ELR (cell line): Measurements from ENCODE around the gene MREG.
"Not testable (repeated sequence)": the region's sequence is repeated elsewhere in the genome, so short reads cannot be mapped to it uniquely, and the experiment has no call there.

ENCODE experiments used
- DNase-seq: peaks from one replicate; pipeline ENCODE4 v3.0.0-alpha.2; 2015; ENCODE audit warnings: low read depth

Gene MREG

GRCh38 chr2:216021768-216022565, 8.6 kb upstream of the MREG start:
- DNase-seq = no peak

GRCh38 chr2:216018709-216019108, 5.4 kb upstream of the MREG start:
- DNase-seq = no peak

DNA sequence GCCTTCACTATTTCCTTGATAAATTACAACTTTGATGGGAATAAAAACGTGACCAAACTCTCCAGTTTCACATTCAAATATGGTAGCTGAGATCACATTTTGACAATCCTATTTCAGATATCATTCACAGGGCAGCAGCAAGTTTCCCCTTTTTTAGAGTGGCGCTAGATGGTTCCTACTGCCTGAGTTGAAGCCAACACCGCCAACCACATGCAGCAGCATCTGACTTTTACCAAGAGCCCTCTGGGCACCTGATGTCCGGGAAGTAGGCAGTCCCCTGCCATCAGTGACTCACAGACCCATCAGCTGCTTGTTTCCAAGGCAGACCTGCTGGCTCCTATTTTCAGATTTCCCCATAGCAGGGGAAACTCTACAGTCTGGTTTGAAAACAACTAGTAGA, 4.0 kb upstream of the MREG start:
- DNase-seq = peak; percentile 60

- DNase-seq = no peak
Observed at GRCh38 chr2:216016581-216016980, 3.2 kb upstream of the MREG start.

DNA sequence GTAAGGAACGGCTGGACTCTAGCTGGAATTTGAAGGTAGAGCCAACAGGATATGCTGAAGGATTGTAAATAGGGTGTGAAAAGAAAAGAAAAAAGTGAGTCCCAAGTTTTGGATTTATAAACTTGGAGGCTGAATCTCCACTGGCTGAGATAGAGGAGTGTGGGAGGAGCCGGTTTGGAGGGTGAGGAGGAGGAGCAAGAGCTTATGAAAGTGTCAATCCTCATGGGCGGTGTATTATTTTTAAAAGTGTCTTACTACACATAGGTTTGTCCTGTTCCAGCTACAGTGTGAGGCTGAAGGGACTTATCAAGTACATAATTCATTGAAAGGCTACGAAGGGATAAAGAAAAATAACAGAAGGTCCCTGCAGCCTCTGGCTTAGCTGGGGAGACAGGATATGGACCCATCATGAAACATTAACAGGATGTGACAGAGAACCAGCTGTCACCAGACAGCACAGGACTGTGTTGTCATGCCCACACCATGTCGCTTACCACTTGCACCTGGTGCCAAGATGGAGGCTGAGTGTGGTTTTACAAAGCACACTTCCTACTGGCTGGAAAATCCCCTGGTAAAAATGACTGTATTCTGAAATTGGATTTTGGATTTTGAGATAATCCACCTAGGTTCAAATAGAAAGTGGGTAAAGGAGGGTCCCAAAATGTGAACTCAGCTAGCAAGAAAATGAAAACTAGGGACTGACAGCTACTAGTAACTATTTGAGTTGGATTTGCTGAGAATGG, 2.5 kb upstream of the MREG start:
- DNase-seq = no peak

GRCh38 chr2:216014986-216015385, 1.6 kb upstream of the MREG start:
- DNase-seq = no peak

DNA sequence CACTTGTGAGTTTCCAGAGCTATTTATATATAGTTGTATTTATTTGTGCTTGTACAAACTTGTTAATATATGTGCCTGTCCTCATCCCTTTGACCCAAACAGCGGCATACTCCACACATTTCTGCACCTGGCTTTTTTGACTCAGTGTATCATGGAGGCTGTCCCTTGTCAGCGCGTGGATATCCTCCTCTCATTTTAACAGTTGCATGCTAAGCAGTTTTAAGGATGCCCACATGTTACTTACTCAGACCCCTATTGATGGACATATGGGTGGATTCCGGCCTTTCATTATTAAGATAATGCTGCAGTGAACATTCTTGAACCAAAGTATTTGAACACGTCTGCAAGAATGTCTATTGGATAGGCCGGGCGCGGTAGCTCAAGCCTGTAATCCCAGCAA, 655 bp upstream of the MREG start:
- DNase-seq = no peak

DNA sequence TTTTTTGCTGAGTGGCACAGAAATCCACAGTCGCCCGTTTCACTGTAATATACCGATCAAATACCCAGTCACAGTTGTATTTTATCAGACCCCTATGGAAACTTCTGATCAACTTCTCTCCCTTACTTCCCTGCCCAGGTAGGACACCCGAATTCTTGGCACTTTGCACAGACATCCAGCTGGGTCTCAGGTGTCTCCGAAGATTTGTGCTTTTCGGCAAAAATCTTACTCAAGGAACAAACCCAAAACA, 596 bp downstream of the MREG start:
- DNase-seq = no peak

DNA sequence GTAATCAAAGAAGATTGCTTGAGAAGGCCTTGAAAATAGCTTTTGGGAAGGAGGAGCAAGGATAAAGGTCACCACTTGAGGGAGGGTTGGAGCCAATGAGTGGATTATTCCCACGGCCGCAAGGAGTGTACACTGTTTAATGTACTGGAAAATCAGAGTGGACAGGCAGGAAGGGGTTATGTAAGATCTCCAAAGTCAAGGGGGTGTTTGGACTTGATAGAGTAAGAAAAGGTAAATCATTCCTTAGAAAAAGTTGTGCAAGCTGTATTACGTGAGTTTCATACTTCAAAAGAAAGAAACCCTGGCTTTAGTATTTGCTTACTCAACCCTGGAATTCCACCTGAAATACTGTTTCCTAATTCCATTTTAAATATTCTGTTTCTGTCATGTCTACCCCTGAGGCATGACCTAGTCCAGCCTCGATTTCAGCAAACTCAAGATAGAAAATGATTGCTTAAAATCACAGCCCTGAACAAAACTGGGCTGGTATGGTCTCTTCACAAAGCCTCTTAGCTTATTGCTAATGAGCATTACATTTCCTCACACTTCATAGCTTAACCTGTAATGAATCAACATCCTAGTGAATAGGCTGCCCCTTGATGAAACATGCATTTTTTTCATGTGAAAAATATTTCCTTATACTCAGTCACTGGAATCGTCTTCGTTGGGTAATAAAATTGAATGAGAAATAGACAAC, 1.1 kb downstream of the MREG start:
- DNase-seq = peak; percentile 65

GRCh38 chr2:216009215-216009614, 4.1 kb downstream of the MREG start:
- not testable (repeated sequence) for DNase-seq

GRCh38 chr2:216008387-216008786, 5.0 kb downstream of the MREG start:
- DNase-seq = no peak

DNA sequence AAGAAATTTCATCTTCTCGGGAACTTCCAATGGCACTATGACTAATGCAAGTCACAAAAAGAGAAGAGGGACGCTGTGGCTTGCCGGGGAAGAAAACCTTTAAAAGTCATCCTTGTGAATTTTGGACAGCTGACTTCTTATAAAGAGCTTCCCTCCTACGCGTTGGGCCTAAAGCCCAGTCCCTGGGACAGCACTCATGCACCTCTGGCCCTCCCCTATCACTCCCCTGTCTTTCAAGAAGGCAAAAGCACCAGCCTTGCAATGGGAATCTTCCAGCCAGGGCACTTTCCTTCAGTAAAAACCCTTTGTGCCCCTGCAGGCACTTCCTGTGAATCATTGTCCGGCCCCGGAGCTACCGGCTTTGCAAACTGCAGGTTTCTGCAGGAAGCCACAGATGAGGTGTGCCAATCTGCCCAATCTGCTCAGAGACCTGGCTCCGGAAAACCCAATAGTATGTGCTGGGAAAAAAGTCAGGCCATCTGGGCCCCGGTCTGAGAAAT, 7.1 kb downstream of the MREG start:
- peak; percentile 74 for DNase-seq

- no peak for DNase-seq
Observed at GRCh38 chr2:216004697-216005283, 8.6 kb downstream of the MREG start.

DNA sequence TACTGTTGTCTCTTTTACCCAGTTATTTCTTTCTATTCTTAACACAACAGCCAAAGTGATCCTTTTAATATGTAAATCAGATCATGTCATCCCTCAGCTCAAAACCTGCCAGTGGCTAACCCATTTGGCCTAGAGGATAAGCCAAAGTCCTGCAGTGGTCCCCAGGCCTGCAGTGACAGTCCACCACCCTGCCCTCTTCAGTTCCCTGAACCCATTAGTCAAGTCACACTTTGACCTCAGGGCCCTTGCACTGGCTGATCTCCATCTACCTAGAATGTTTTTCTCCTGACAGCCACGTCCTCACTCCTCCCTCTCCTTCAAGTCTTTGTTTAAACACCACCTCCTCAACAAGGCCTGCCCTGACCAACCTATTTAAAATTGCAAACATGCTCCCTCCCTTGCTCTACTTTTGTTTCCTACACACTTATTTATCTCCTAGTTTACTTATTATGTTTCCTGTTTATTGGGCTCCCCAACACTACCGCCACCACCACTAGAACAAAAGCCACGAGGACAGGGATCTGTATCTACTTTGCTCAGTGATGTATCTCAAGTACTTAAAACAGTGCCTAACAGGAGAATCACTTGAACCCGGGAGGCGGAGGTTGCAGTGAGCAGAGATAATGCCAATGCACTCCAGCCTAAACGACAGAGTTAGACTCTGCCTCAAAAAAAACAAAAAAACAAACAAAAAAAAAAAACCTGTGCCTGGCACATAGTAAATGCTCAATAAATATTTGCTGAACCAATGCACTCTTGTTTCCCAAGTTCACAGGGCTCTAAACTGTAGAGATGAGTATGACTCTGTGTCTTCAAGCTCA, 9.3 kb downstream of the MREG start:
- no peak for DNase-seq

DNA sequence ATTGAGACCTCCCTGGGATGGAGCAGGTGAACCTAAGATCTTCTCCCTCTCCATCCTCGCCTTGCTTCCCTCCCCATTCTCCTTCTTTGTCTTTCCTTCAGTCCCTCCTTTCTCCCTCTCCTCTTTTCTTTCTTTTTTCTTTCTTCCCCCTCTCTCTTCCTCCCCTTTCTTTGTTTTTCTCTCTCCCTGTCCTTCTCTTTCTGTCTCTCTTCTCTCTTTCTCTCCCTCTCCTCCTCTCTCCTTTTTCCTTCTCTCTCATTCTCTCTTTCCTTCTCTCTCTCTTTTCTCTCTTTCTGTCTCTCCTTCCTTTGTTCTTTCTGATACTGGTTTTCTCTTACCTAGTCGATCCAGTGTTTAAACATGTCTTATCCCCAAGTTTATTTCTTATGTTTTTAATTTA, 10.7 kb downstream of the MREG start:
- DNase-seq = no peak

DNA sequence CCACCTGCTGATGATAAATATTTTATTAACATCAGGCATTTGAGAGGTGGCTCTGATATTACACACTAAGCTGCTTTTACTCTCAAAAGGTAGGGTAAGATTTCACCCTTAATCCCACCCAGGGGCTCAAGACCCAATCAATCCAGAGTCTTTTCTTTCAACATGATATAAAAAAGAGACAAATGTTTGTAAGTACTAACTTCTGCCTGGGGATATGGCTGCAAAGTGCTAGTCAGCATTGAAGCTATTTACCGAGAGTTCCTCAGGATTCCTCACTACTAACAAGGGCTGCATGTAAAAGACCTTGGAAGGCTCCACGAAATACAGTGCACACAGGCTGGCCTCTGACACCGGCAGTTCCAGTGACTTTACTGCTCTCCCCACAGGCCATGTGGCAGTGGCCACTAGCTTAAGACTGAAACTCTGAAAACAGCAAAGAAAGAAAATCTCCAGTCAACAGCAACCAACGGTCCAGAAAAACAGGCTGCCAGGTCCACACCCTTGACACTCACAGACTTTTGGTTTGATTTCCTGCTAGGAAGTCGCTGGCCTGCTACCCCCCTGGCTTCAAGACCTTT, 11.2 kb downstream of the MREG start:
- DNase-seq = no peak

GRCh38 chr2:216001216-216002100, 11.9 kb downstream of the MREG start:
- no peak for DNase-seq

DNA sequence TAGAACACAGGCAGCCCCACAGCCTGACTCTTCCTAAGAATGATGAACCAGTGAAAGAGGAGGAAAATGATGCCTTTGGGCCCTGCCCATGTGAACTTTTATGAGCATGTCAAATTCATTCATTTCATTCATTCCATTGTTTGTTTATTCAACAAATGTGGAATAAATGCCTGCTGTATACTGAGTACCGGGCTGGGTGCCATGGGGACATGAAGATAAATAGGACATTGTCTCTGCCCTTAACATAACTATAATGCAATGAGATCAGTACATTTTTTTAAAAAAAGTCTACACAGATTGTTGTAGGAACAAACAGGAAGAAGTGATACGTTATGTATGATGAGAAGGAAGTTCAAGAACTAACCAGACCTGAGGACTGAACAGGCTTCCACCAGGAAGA, 14.7 kb downstream of the MREG start:
- DNase-seq = no peak

- DNase-seq = no peak
Observed at GRCh38 chr2:215997219-215997618, 16.1 kb downstream of the MREG start.

GRCh38 chr2:215994911-215995310, 18.4 kb downstream of the MREG start:
- DNase-seq = no peak
